HEK293 (cell line): ENCODE measurements around the gene GAPDHS.
A peak's percentile ranks its signal among the peaks of the same experiment; 100 is the strongest.

Experiments
- CTCF ChIA-PET: fragments of 350-600 bp; formaldehyde crosslinking; extraction: SDS; loops from one replicate; lab custom pipeline; 2021; ENCODE audit warnings: antibody characterized with exemption; lab: Yijun Ruan, JAX
- POLR2A ChIA-PET: fragments of 300-600 bp; formaldehyde crosslinking; extraction: SDS; loops from one replicate; lab custom pipeline; 2020; ENCODE audit warnings: antibody characterized with exemption, inconsistent platforms; lab: Yijun Ruan, JAX
- H3K27ac ChIP-seq: fragments of 200-500 bp; sonication (Bioruptor generic); 2 replicates; pipeline ENCODE4 v1.5.1; 2014; ENCODE audit warnings: low read depth, low read length, control low read depth, inconsistent platforms; ENCODE audit errors: extremely low read depth
- H3K36me3 ChIP-seq, 2 experiments: fragments of 200-500 bp in 1 of 2; sonication (Bioruptor generic) in 1 of 2; 1 replicate in 1 of 2; 2 replicates in 1 of 2; pipeline ENCODE4 v1.5.1; 2014 to 2017; ENCODE audit warnings: inconsistent platforms in 2 of 2, low read length in 2 of 2; ENCODE audit not compliant: control insufficient read depth in 2 of 2, insufficient read depth in 1 of 2
- H3K4me1 ChIP-seq: fragments of 200-500 bp; sonication (Bioruptor generic); 2 replicates; pipeline ENCODE4 v1.5.1; 2014; ENCODE audit warnings: mild to moderate bottlenecking, low read length, inconsistent platforms; ENCODE audit not compliant: control insufficient read depth, insufficient read depth
- H3K4me3 ChIP-seq: 2 replicates; pipeline ENCODE4 v1.5.1; 2011; ENCODE audit warnings: low read depth, mild to moderate bottlenecking, control low read depth, low read length, moderate library complexity
- H3K9me3 ChIP-seq: fragments of 200-500 bp; sonication (Bioruptor generic); 2 replicates; pipeline ENCODE4 v1.5.1; 2014; ENCODE audit warnings: low read depth, low read length, inconsistent platforms; ENCODE audit not compliant: control insufficient read depth, insufficient read depth
- EGR2 ChIP-seq: fragments of 450-650 bp; formaldehyde crosslinking; IDR thresholded peaks from 2 replicates; pipeline ENCODE4 v1.5.1; 2016; ENCODE audit warnings: low read depth, missing biosample characterization, missing genetic modification characterization
- KLF8 ChIP-seq: fragments of 450-650 bp; formaldehyde crosslinking; IDR thresholded peaks from 2 replicates; pipeline ENCODE4 v1.5.1; 2016; ENCODE audit warnings: missing biosample characterization, missing genetic modification characterization
- MYNN ChIP-seq: fragments of 450-650 bp; formaldehyde crosslinking; IDR thresholded peaks from 2 replicates; pipeline ENCODE4 v1.5.1; 2016; ENCODE audit warnings: missing biosample characterization, missing genetic modification characterization, borderline replicate concordance
- TCF7L2 ChIP-seq: IDR thresholded peaks from 2 replicates; pipeline ENCODE4 v1.6.1; 2011; ENCODE audit warnings: low read depth, mild to moderate bottlenecking, inconsistent platforms, low read length, moderate library complexity, borderline replicate concordance
- YY1 ChIP-seq: fragments of 450-650 bp; formaldehyde crosslinking; IDR thresholded peaks from 2 replicates; pipeline ENCODE4 v1.5.1; 2018; ENCODE audit warnings: missing biosample characterization, missing genetic modification characterization
- YY2 ChIP-seq: fragments of 450-650 bp; formaldehyde crosslinking; IDR thresholded peaks from 2 replicates; pipeline ENCODE4 v1.5.1; 2016; ENCODE audit warnings: missing biosample characterization, missing genetic modification characterization
- ZBTB1 ChIP-seq: fragments of 450-650 bp; formaldehyde crosslinking; IDR thresholded peaks from 2 replicates; pipeline ENCODE4 v1.5.1; 2016; ENCODE audit warnings: missing biosample characterization, missing genetic modification characterization
- ZBTB17 ChIP-seq: fragments of 450-650 bp; formaldehyde crosslinking; IDR thresholded peaks from 2 replicates; pipeline ENCODE4 v1.5.1; 2016; ENCODE audit warnings: missing biosample characterization, missing genetic modification characterization
- ZBTB44 ChIP-seq: fragments of 450-650 bp; IDR thresholded peaks from 2 replicates; pipeline ENCODE4 v1.5.1; 2018; ENCODE audit warnings: missing biosample characterization, mild to moderate bottlenecking, missing genetic modification characterization
- ZBTB7A ChIP-seq: fragments of 450-650 bp; formaldehyde crosslinking; IDR thresholded peaks from 2 replicates; pipeline ENCODE4 v1.5.1; 2016; ENCODE audit warnings: low read depth, missing biosample characterization, missing genetic modification characterization
- ZFHX2 ChIP-seq: fragments of 450-650 bp; formaldehyde crosslinking; conservative IDR thresholded peaks from 2 replicates; pipeline ENCODE4 v1.5.1; 2016; ENCODE audit warnings: missing biosample characterization, missing genetic modification characterization
- ZFP69B ChIP-seq: fragments of 450-650 bp; formaldehyde crosslinking; IDR thresholded peaks from 2 replicates; pipeline ENCODE4 v1.5.1; 2016; ENCODE audit warnings: missing biosample characterization, missing genetic modification characterization
- ZIC2 ChIP-seq: fragments of 450-650 bp; formaldehyde crosslinking; IDR thresholded peaks from 2 replicates; pipeline ENCODE4 v1.5.1; 2016; ENCODE audit warnings: missing biosample characterization, missing genetic modification characterization
- ZNF146 ChIP-seq: fragments of 450-650 bp; formaldehyde crosslinking; IDR thresholded peaks from 2 replicates; pipeline ENCODE4 v1.5.1; 2016; ENCODE audit warnings: missing biosample characterization, missing genetic modification characterization
- ZNF157 ChIP-seq: fragments of 450-650 bp; formaldehyde crosslinking; IDR thresholded peaks from 2 replicates; pipeline ENCODE4 v1.5.1; 2016; ENCODE audit warnings: missing biosample characterization, missing genetic modification characterization
- ZNF223 ChIP-seq: fragments of 450-650 bp; formaldehyde crosslinking; IDR thresholded peaks from 2 replicates; pipeline ENCODE4 v1.5.1; 2016; ENCODE audit warnings: missing biosample characterization, missing genetic modification characterization
- ZNF302 ChIP-seq: fragments of 450-650 bp; formaldehyde crosslinking; IDR thresholded peaks from 2 replicates; pipeline ENCODE4 v1.5.1; 2016; ENCODE audit warnings: missing biosample characterization, missing genetic modification characterization, low read depth
- ZNF354C ChIP-seq: fragments of 450-650 bp; formaldehyde crosslinking; IDR thresholded peaks from 2 replicates; pipeline ENCODE4 v1.5.1; 2016; ENCODE audit warnings: missing biosample characterization, missing genetic modification characterization, low read depth, borderline replicate concordance
- ZNF473 ChIP-seq: fragments of 450-650 bp; formaldehyde crosslinking; IDR thresholded peaks from 2 replicates; pipeline ENCODE4 v1.5.1; 2017; ENCODE audit warnings: missing biosample characterization, missing genetic modification characterization
- ZNF544 ChIP-seq: fragments of 450-650 bp; formaldehyde crosslinking; IDR thresholded peaks from 2 replicates; pipeline ENCODE4 v1.5.0; 2017; ENCODE audit warnings: missing biosample characterization, missing genetic modification characterization
- ZNF580 ChIP-seq: fragments of 450-650 bp; formaldehyde crosslinking; IDR thresholded peaks from 2 replicates; pipeline ENCODE4 v1.5.1; 2016; ENCODE audit warnings: missing biosample characterization, missing genetic modification characterization
- ZNF600 ChIP-seq: fragments of 450-650 bp; formaldehyde crosslinking; IDR thresholded peaks from 2 replicates; pipeline ENCODE4 v1.5.1; 2016; ENCODE audit warnings: missing biosample characterization, missing genetic modification characterization
- ZNF654 ChIP-seq: fragments of 450-650 bp; formaldehyde crosslinking; IDR thresholded peaks from 2 replicates; pipeline ENCODE4 v1.5.1; 2016; ENCODE audit warnings: low read depth, missing biosample characterization, missing genetic modification characterization
- ZNF701 ChIP-seq: fragments of 450-650 bp; formaldehyde crosslinking; IDR thresholded peaks from 2 replicates; pipeline ENCODE4 v1.5.1; 2016; ENCODE audit warnings: missing biosample characterization, missing genetic modification characterization
- ZNF707 ChIP-seq: fragments of 450-650 bp; formaldehyde crosslinking; IDR thresholded peaks from 2 replicates; pipeline ENCODE4 v1.5.1; 2016; ENCODE audit warnings: missing biosample characterization, missing genetic modification characterization
- TF ChIP-seq, protein P1 (sequence below): fragments of 450-650 bp; formaldehyde crosslinking; IDR thresholded peaks from 2 replicates; pipeline ENCODE4 v1.5.1; 2016; ENCODE audit warnings: missing biosample characterization, missing genetic modification characterization
- TF ChIP-seq, protein P2 (sequence below): fragments of 450-650 bp; IDR thresholded peaks from 2 replicates; pipeline ENCODE4 v1.5.1; 2018; ENCODE audit warnings: missing biosample characterization, missing genetic modification characterization

GAPDHS gene

DNA sequence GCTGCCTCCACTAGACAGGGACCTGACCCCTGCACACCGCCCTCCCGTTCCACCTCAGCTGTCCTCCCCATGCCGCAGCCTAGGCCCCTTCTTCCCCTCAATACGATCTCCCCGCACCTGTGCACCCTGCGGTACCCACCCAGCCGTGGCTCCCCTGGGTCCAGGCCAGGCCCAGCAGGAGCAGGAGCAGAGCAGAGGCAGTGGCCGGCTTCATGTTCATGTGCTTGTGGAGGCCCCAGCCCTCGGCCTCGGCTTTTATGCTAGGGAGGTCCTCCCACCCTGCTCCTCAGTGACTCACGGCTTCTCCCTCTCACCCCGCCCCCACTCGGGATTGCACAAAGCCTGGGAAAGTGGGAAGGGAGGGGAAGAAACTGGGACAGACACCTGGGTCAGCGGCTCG lies 31.6 kb upstream of the GAPDHS start:
- no peak overlapping the region for H3K4me3 ChIP-seq
- peaks cover 11 to 58% of the 10 kb centered on the region in 2 experiments for H3K36me3 ChIP-seq
- ChIA-PET CTCF (interaction anchor here (1.2 to 9.8 kb wide), 3 partner anchors 7 to 149 kb away, joined by 8 to 176 read pairs (median 9); partner anchors contain the start of gene KRTDAP), POLR2A (no interaction called here)
- H3K9me3 ChIP-seq, result no peaks in the 10 kb centered on the region
- TF ChIP-seq ZIC2 (peak; percentile 17; the same call in 1 of the 2 replicates), EGR2 (tag by site-specific recombination) (peak; percentile 87), ZNF473 (tag by site-specific recombination) (0 out of 2 replicates have a peak, but pooled peaks have one; percentile 51), ZNF544 (tag by site-specific recombination) (no peak), ZFHX2 (peak; percentile 85)
- TF ChIP-seq, protein P1, sequence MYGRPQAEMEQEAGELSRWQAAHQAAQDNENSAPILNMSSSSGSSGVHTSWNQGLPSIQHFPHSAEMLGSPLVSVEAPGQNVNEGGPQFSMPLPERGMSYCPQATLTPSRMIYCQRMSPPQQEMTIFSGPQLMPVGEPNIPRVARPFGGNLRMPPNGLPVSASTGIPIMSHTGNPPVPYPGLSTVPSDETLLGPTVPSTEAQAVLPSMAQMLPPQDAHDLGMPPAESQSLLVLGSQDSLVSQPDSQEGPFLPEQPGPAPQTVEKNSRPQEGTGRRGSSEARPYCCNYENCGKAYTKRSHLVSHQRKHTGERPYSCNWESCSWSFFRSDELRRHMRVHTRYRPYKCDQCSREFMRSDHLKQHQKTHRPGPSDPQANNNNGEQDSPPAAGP, result peak; percentile 90
- peaks cover 3% of the 10 kb centered on the region; the same call in 1 of the 2 replicates for H3K4me1 ChIP-seq
- peak overlapping the region; percentile 18; the same call in 1 of the 2 replicates for H3K27ac ChIP-seq

DNA sequence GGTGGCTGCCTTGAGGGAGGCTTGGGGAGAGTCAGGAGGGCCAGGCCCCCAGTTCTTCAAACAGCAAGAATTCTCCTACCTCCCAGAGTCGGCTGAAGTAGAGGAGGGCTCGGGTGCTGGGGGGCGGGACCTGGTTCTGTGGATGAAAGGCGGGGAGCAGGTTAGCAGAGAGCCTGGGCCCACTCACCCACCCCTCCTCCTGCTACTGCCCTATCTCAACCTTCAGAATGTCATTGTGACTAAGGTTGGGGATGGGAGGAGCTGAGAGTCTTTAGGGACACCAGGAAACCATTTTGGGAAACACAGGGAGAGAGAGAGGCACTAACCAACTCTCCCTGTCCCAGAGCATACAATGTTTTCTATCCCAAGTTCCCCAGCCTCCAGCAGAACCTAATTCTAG lies 30.5 kb upstream of the GAPDHS start:
- H3K4me1 ChIP-seq, result peaks cover 3% of the 10 kb centered on the region; the same call in 1 of the 2 replicates
- no peak overlapping the region for H3K27ac ChIP-seq
- no peak overlapping the region for H3K4me3 ChIP-seq
- TF ChIP-seq ZBTB7A (tag by site-specific recombination) (no peak), ZFP69B (tag by site-specific recombination) (0 out of 2 replicates have a peak, but pooled peaks have one; percentile 23), ZBTB44 (tag by site-specific recombination) (no peak), EGR2 (tag by site-specific recombination) (peak; percentile 56; the same call in 1 of the 2 replicates), ZNF580 (tag by site-specific recombination) (no peak), TCF7L2 (no peak), ZNF707 (tag by site-specific recombination) (no peak), ZNF223 (tag by site-specific recombination) (no peak), ZNF354C (tag by site-specific recombination) (no peak)
- TF ChIP-seq, protein P1, result 0 out of 2 replicates have a peak, but pooled peaks have one; percentile 32
- POLR2A ChIA-PET, result interaction anchor here (0.6 kb wide), 1 partner anchor 43 kb away, joined by 3 read pairs; no protein-coding TSS in a partner anchor
- CTCF ChIA-PET, result interaction anchor here (1.2 to 9.8 kb wide), 2 partner anchors 8 kb away, joined by 8 to 176 read pairs; partner anchors contain the start of gene KRTDAP
- peaks cover 11 to 63% of the 10 kb centered on the region in 2 experiments for H3K36me3 ChIP-seq
- H3K9me3 ChIP-seq, result no peaks in the 10 kb centered on the region

DNA sequence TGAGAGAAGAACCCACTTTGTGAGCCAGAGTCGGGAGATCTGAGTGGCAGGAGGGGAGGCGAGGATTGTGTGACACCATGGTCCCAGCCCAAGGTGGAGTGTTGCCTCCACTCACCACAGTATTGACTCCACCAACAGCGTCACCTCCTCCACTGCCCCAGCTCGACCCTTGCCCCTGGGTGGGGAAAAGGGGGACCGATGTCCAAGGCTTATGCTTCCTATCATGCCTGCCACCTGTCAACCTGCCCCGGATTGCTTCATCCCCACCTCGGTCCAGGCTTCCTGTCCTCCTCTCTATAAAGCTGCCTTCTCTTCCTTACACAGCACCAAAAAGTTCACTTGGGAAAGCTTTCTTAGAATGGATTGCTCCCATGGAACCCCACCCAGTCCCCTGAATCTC lies 27.2 kb upstream of the GAPDHS start:
- Histone ChIP-seq H3K4me3 (no peak overlapping the region), H3K27ac (no peak overlapping the region), H3K36me3 (peaks cover 7 to 56% of the 10 kb centered on the region in 2 experiments), H3K4me1 (peaks cover 18% of the 10 kb centered on the region), H3K9me3 (no peaks in the 10 kb centered on the region; the same call in 1 of the 2 replicates)
- POLR2A ChIA-PET, result interaction anchor here (0.6 to 2.5 kb wide), 5 partner anchors 9 to 283 kb away, joined by 3 to 7 read pairs (median 3); partner anchors contain the start of gene COX6B1
- CTCF ChIA-PET, result interaction anchor here (0.6 to 9.8 kb wide), 7 partner anchors 9 to 153 kb away, joined by 3 to 176 read pairs (median 5); partner anchors contain the start of gene KRTDAP
- TF ChIP-seq ZNF600 (tag by site-specific recombination) (no peak), ZNF157 (tag by site-specific recombination) (no peak), ZNF654 (tag by site-specific recombination) (no peak), ZNF701 (tag by site-specific recombination) (no peak), KLF8 (tag by site-specific recombination) (no peak), ZBTB1 (no peak), YY1 (tag by site-specific recombination) (no peak), MYNN (no peak), ZNF146 (no peak), YY2 (tag by site-specific recombination) (no peak), ZBTB17 (tag by site-specific recombination) (no peak), ZNF302 (tag by site-specific recombination) (no peak), ZFHX2 (no peak)
- TF ChIP-seq, protein P2, sequence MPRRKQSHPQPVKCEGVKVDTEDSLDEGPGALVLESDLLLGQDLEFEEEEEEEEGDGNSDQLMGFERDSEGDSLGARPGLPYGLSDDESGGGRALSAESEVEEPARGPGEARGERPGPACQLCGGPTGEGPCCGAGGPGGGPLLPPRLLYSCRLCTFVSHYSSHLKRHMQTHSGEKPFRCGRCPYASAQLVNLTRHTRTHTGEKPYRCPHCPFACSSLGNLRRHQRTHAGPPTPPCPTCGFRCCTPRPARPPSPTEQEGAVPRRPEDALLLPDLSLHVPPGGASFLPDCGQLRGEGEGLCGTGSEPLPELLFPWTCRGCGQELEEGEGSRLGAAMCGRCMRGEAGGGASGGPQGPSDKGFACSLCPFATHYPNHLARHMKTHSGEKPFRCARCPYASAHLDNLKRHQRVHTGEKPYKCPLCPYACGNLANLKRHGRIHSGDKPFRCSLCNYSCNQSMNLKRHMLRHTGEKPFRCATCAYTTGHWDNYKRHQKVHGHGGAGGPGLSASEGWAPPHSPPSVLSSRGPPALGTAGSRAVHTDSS (tag by site-specific recombination), result no peak
